ENCODE measurements around the gene HIC1. TPM values are rescaled to one million over a fixed set of nuclear protein-coding genes. Genes with fewer than 3 reads are reported as not detected.

The HIC1 gene
- total and polyA plus RNA-seq, 4 donors = 0.44 to 4.8 (median 3.7) TPM

- TF ChIP-seq FOXA2 (IDR thresholded peaks at IDR 0.05) (no peak), RAD21 (IDR thresholded peaks at IDR 0.05) (no peak), SP1 (IDR thresholded peaks at IDR 0.05) (no peak)
Measured at GRCh38 chr17:2033153-2033552, 21.8 kb upstream of the HIC1 start (continued).

GRCh38 chr17:2034157-2034556 is 20.7 kb upstream of the HIC1 start:
- Histone ChIP-seq H3K9ac (ENCODE audit: low read depth in 1 of 2, low read length in 2 of 2) (no peak overlapping the region), H3K4me1 (ENCODE audit: control insufficient read depth in 4 of 4, insufficient read depth in 4 of 4, low read length in 3 of 4) (peaks cover 2 to 22% (median 13%) of the 10 kb centered on the region in 4 donors), H3K4me3 (ENCODE audit: low read depth in 1 of 3, low read length in 3 of 3) (no peak overlapping the region), H3K27ac (ENCODE audit: low read depth in 1 of 2, low read length in 2 of 2) (no peak overlapping the region), H3K27me3 (ENCODE audit: control insufficient read depth in 4 of 4, insufficient read depth in 4 of 4, low read length in 3 of 4) (no peaks in the 10 kb centered on the region), H3K36me3 (ENCODE audit: control insufficient read depth in 4 of 4, insufficient read depth in 3 of 4, low read depth in 1 of 4, low read length in 3 of 4) (peaks cover 0 to 32% (median 21%) of the 10 kb centered on the region in 4 donors), H3K9me3 (ENCODE audit: control insufficient read depth in 4 of 4, low read length in 3 of 4) (no peaks in the 10 kb centered on the region)
- no peak for TF ChIP-seq FOXA2 (IDR thresholded peaks at IDR 0.05)
- WGBS = 91% methylated on average over 7 of the region's 7 CpGs
- no peak for DNase-seq (ENCODE audit: low spot score)

GRCh38 chr17:2034806-2035540 is 19.9 kb upstream of the HIC1 start:
- Histone ChIP-seq H3K27me3 (ENCODE audit: control insufficient read depth in 4 of 4, insufficient read depth in 4 of 4, low read length in 3 of 4) (no peaks in the 10 kb centered on the region), H3K9me3 (ENCODE audit: control insufficient read depth in 4 of 4, low read length in 3 of 4) (no peaks in the 10 kb centered on the region), H3K4me3 (ENCODE audit: low read depth in 1 of 3, low read length in 3 of 3) (no peak overlapping the region), H3K9ac (ENCODE audit: low read depth in 1 of 2, low read length in 2 of 2) (no peak overlapping the region), H3K4me1 (ENCODE audit: control insufficient read depth in 4 of 4, insufficient read depth in 4 of 4, low read length in 3 of 4) (peaks cover 0 to 17% (median 12%) of the 10 kb centered on the region in 4 donors), H3K36me3 (ENCODE audit: control insufficient read depth in 4 of 4, insufficient read depth in 3 of 4, low read depth in 1 of 4, low read length in 3 of 4) (peaks cover 0 to 34% (median 21%) of the 10 kb centered on the region in 4 donors), H3K27ac (ENCODE audit: low read depth in 1 of 2, low read length in 2 of 2) (no peak overlapping the region)
- TF ChIP-seq ATF3 (IDR thresholded peaks at IDR 0.05) (no peak), ZBTB33 (IDR thresholded peaks at IDR 0.05) (no peak), NR2F2 (IDR thresholded peaks at IDR 0.05) (no peak), TAF1 (conservative IDR thresholded peaks at IDR 0.05) (no peak)
- no peak for DNase-seq (ENCODE audit: low spot score)
- 79% methylated on average over 9 of the region's 9 CpGs for WGBS

GRCh38 chr17:2035541-2036488 is 19.1 kb upstream of the HIC1 start:
- Histone ChIP-seq H3K27ac (ENCODE audit: low read depth in 1 of 2, low read length in 2 of 2) (no peak overlapping the region), H3K9ac (ENCODE audit: low read depth in 1 of 2, low read length in 2 of 2) (no peak overlapping the region), H3K9me3 (ENCODE audit: control insufficient read depth in 4 of 4, low read length in 3 of 4) (no peaks in the 10 kb centered on the region), H3K36me3 (ENCODE audit: control insufficient read depth in 4 of 4, insufficient read depth in 3 of 4, low read depth in 1 of 4, low read length in 3 of 4) (peaks cover 0 to 34% (median 21%) of the 10 kb centered on the region in 4 donors), H3K4me1 (ENCODE audit: control insufficient read depth in 4 of 4, insufficient read depth in 4 of 4, low read length in 3 of 4) (peaks cover 0 to 14% (median 10%) of the 10 kb centered on the region in 4 donors), H3K4me3 (ENCODE audit: low read depth in 1 of 3, low read length in 3 of 3) (no peak overlapping the region), H3K27me3 (ENCODE audit: control insufficient read depth in 4 of 4, insufficient read depth in 4 of 4, low read length in 3 of 4) (no peaks in the 10 kb centered on the region)
- DNase-seq (ENCODE audit: low spot score) = no peak
- WGBS = 95% methylated on average over 29 of the region's 29 CpGs
- no peak for TF ChIP-seq RAD21 (IDR thresholded peaks at IDR 0.05)
- TF ChIP-seq CTCF (IDR thresholded peaks at IDR 0.05; ENCODE audit: low read depth, low read length, missing input control) = no peak
- TF ChIP-seq FOXA2 (IDR thresholded peaks at IDR 0.05) = no peak
- TF ChIP-seq RXRA (IDR thresholded peaks at IDR 0.05) = no peak
- TF ChIP-seq ZBTB33 (IDR thresholded peaks at IDR 0.05) = no peak
- no peak for TF ChIP-seq YY1 (IDR thresholded peaks at IDR 0.05)
- TF ChIP-seq ATF3 (IDR thresholded peaks at IDR 0.05) = no peak
- TF ChIP-seq JUND (IDR thresholded peaks at IDR 0.05) = no peak
- TF ChIP-seq FOXA1 (IDR thresholded peaks at IDR 0.05) = no peak
- no peak for TF ChIP-seq HNF4A (conservative IDR thresholded peaks at IDR 0.05)

Measured in liver (tissue), 9 donors.